Bronchial epithelial cell (primary cell): ENCODE data around the gene COX8C. TPM values are rescaled to one million over a fixed set of nuclear protein-coding genes. Genes with fewer than 3 reads are reported as not detected.

Experiments
- DNase-seq: peaks from one replicate; pipeline ENCODE4 v3.0.0-alpha.2; 2010; ENCODE audit warnings: low read depth
- FAIRE-seq: peaks from 2 replicates; lab custom pipeline; 2011; peaks lifted over from hg19 to GRCh38; lab: Jason Lieb, UNC
- H3K27me3 ChIP-seq: 2 replicates; pipeline ENCODE4 v1.5.1; 2011; ENCODE audit warnings: low read length; ENCODE audit not compliant: control insufficient read depth, insufficient read depth
- H3K36me3 ChIP-seq: 2 replicates; pipeline ENCODE4 v1.5.1; 2011; ENCODE audit warnings: low read length; ENCODE audit not compliant: control insufficient read depth, insufficient read depth
- H3K4me3 ChIP-seq: 2 replicates; pipeline ENCODE4 v1.5.1; 2011; ENCODE audit warnings: mild to moderate bottlenecking, low read depth, low read length, control low read depth
- total RNA-seq: library from RNA; depleted of rRNA; stranded (reverse); fragments of >200 nt; gene quantifications from 2 replicates; pipeline ENCODE4 v1.2.1, GENCODE V29; 2014
- TF ChIP-seq, protein P1 (sequence below): IDR thresholded peaks from 2 replicates; pipeline ENCODE4 v1.5.1; 2011; ENCODE audit warnings: mild to moderate bottlenecking, moderate library complexity, low read length, control low read depth, inconsistent platforms; ENCODE audit not compliant: insufficient read depth, severe bottlenecking

COX8C gene
- total RNA-seq, 1 donor from 2014 or later: not detected

DNA sequence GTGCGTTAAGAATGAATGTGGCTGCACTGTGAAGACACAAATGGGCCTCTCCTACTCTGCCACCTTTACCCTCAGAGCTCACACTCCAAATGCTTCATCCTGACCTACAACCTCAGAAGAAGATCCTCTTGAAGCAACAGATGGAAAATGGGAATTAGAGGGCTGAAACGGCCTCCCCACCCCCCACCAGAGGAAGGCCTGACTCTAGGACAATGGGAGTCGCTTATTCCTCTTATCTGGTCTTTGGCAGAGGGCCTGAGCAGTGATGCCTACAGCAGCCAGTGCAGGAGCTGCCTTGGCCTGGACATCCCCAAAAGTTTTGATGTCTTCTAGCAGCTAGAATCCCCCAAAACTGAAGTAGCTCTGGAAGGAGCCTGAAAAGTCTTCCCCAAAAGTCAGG lies 43.3 kb upstream of the COX8C start:
- no peak overlapping the region for H3K4me3 ChIP-seq
- FAIRE-seq: no peak
- no peaks in the 10 kb centered on the region for H3K27me3 ChIP-seq
- H3K36me3 ChIP-seq: no peaks in the 10 kb centered on the region
- DNase-seq: no peak
- TF ChIP-seq, protein P1, sequence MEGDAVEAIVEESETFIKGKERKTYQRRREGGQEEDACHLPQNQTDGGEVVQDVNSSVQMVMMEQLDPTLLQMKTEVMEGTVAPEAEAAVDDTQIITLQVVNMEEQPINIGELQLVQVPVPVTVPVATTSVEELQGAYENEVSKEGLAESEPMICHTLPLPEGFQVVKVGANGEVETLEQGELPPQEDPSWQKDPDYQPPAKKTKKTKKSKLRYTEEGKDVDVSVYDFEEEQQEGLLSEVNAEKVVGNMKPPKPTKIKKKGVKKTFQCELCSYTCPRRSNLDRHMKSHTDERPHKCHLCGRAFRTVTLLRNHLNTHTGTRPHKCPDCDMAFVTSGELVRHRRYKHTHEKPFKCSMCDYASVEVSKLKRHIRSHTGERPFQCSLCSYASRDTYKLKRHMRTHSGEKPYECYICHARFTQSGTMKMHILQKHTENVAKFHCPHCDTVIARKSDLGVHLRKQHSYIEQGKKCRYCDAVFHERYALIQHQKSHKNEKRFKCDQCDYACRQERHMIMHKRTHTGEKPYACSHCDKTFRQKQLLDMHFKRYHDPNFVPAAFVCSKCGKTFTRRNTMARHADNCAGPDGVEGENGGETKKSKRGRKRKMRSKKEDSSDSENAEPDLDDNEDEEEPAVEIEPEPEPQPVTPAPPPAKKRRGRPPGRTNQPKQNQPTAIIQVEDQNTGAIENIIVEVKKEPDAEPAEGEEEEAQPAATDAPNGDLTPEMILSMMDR: no peak

DNA sequence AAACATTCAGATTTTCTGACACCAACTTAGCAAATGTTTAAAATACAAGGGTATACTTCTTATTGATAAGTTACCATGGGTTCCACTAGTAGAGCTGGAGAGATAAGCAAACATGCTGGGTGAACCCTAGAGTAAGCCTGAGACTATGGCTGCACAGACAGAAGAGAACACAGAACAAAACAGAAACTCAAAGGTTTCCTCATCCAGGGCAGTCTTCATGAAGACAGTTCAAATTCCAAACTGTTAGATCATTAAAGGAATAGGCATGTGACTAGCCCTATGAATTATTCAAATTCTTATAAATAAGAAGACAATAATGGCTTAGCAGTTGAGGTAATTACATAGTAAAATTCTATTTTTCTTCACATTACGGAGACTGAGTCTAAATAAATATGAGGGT lies 42.2 kb upstream of the COX8C start:
- FAIRE-seq (no peak), DNase-seq (peak; percentile 29)
- TF ChIP-seq, protein P1: no peak
- H3K27me3 ChIP-seq: no peaks in the 10 kb centered on the region
- no peaks in the 10 kb centered on the region for H3K36me3 ChIP-seq
- H3K4me3 ChIP-seq: no peak overlapping the region

DNA sequence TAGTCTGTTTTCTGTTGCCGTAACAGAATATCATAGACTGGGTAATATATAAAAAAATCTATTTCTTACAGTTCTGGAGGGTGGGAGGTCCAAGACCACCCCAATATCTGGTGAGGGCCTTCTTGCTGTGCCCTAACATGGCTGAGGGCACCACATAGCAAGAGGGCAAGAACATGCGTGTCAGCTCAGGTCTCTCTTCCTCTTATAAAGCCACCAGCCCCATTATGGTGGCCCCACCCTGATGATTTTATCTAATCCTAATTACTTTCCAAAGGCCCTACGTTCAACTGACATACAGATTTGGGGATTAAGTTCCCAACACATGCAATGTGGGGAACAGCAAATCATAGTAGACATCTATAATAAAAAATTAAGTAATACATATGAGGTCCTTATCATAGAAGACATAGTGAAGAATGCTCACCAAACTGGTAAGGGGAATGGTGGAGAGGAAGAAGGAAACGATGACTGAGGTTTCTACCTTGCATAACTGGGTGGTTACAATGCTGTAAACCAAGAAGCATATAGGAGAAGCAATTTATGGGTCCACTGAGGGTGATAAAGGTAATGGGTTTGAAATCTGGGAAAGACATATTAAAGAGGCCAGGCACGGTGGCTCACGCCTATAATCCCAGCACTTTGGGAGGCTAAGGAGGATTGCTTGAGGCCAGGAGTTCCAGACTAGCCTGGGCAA lies 41.1 kb upstream of the COX8C start:
- TF ChIP-seq, protein P1: no peak
- no peaks in the 10 kb centered on the region for H3K27me3 ChIP-seq
- no peak overlapping the region for H3K4me3 ChIP-seq
- DNase-seq (no peak), FAIRE-seq (no peak)
- H3K36me3 ChIP-seq: no peaks in the 10 kb centered on the region

DNA sequence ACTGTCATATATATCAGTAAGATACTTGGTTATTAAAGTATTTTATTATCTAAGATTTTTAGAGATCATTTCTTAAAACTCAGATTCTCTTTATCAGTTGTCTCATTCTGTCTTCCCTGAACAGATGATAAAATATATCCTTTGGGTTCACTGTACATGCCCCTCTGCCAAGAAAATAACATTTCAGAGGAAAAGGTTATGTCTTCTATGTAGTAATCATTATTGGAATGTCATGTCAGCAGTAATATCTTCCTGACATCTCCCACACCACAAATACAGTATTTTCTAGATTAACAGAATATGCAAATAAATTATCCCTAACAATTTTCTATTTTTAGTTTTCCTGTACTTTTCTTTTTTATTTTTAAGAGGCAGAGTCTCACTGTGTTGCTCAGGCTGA lies 40.2 kb upstream of the COX8C start:
- H3K36me3 ChIP-seq: no peaks in the 10 kb centered on the region

DNA sequence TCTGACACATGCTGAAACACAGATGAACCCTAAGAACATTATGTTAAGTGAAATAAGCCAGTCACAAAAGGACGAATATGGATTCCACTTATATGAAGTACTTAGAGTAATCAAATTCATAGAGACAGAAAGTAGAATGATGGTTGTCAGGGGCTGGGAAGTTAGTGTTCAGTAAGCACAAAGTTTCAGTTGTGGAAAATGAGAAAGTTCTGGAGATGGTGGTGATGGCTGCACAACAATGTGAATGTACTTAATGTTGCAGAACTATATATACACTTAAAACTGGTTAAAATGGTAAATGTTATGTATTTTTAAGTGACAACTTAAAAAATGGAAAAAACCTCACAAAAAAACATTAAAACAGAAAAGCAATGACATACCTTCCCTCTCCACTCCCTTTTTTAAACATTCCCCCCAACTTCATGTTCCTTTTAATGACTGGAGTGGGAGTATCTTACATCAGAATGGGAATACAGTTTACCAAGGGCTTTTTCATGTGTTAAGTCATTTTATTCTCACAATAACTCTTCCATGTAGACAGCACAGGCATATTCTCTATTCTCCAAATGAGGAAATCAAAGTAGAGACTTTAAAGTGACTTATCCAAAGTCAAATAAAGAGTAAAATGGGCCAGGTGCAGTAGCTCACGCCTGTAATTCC lies 38.2 kb upstream of the COX8C start:
- DNase-seq: no peak
- FAIRE-seq: no peak
- Histone ChIP-seq H3K36me3 (no peaks in the 10 kb centered on the region), H3K27me3 (no peaks in the 10 kb centered on the region), H3K4me3 (no peak overlapping the region)
- TF ChIP-seq, protein P1: no peak

More for the DNA sequence above, 40.2 kb upstream of the COX8C start:
- no peak for FAIRE-seq
- TF ChIP-seq, protein P1: no peak
- Histone ChIP-seq H3K4me3 (no peak overlapping the region), H3K27me3 (no peaks in the 10 kb centered on the region)
- no peak for DNase-seq
